Stimulated activated CD8-positive, alpha-beta memory T cell treated with anti-CD3 and anti-CD28 coated beads, Interleukin-15, amount 100 ng/mL, for 1 hour (primary cell): Measurements from ENCODE around the gene CCDC197.

Experiments
- DNase-seq: peaks from one replicate; pipeline ENCODE4 v3.0.0-alpha.2; 2020; ENCODE audit warnings: low read depth

CCDC197 gene

GRCh38 chr14:93999573-93999972, 2.5 kb downstream of the CCDC197 start:
- DNase-seq = no peak

- no peak for DNase-seq
Measured at GRCh38 chr14:94000267-94000666, 3.2 kb downstream of the CCDC197 start.

- DNase-seq = no peak
Measured at GRCh38 chr14:94001016-94001415, 3.9 kb downstream of the CCDC197 start.

GRCh38 chr14:94001501-94002396, 4.6 kb downstream of the CCDC197 start:
- peak; percentile 34 for DNase-seq

GRCh38 chr14:94003397-94003796, 6.3 kb downstream of the CCDC197 start:
- no peak for DNase-seq

- no peak for DNase-seq
Measured at GRCh38 chr14:94004015-94004414, 6.9 kb downstream of the CCDC197 start.

GRCh38 chr14:94005324-94006073, 8.4 kb downstream of the CCDC197 start:
- no peak for DNase-seq

- no peak for DNase-seq
Measured at GRCh38 chr14:94008234-94008633, 11.1 kb downstream of the CCDC197 start.

GRCh38 chr14:94009767-94010166, 12.7 kb downstream of the CCDC197 start:
- DNase-seq = no peak

- DNase-seq = no peak
Measured at GRCh38 chr14:94010625-94011024, 13.5 kb downstream of the CCDC197 start.

- DNase-seq = no peak
Measured at GRCh38 chr14:94011795-94012194, 14.7 kb downstream of the CCDC197 start.

GRCh38 chr14:94014382-94014781, 17.3 kb downstream of the CCDC197 start:
- DNase-seq = no peak

GRCh38 chr14:94015223-94015622, 18.1 kb downstream of the CCDC197 start:
- DNase-seq = no peak

GRCh38 chr14:94016446-94016976, 19.4 kb downstream of the CCDC197 start:
- DNase-seq = no peak

- DNase-seq = no peak
Measured at GRCh38 chr14:94018308-94018707, 21.2 kb downstream of the CCDC197 start.

- DNase-seq = no peak
Measured at GRCh38 chr14:94019329-94019728, 22.2 kb downstream of the CCDC197 start.

GRCh38 chr14:94020267-94020666, 23.2 kb downstream of the CCDC197 start:
- DNase-seq = no peak

GRCh38 chr14:94021001-94021400, 23.9 kb downstream of the CCDC197 start:
- no peak for DNase-seq

- DNase-seq = no peak
Measured at GRCh38 chr14:94021416-94022157, 24.5 kb downstream of the CCDC197 start.

- no peak for DNase-seq
Measured at GRCh38 chr14:94022532-94023411, 25.7 kb downstream of the CCDC197 start.

- DNase-seq = no peak
Measured at GRCh38 chr14:94024549-94024948, 27.4 kb downstream of the CCDC197 start.
